H1 (cell line): Measurements from ENCODE around the gene MOV10L1. TPM values are rescaled to one million over a fixed set of nuclear protein-coding genes. Genes with fewer than 3 reads are reported as not detected.

ENCODE experiments used
- CTCF ChIA-PET: fragments of 300-600 bp; sonication (Branson Sonifier 250); formaldehyde crosslinking; loops from one replicate; lab custom pipeline; 2021; ENCODE audit not compliant: partially characterized antibody; lab: Charles Lee
- POLR2A ChIA-PET: fragments of 300-600 bp; sonication (Branson Sonifier 250); formaldehyde crosslinking; loops from one replicate; lab custom pipeline; 2021; ENCODE audit warnings: inconsistent platforms; ENCODE audit not compliant: partially characterized antibody; lab: Charles Lee
- DNase-seq, 2 experiments: peaks; one replicate each; pipeline versions ENCODE4 v3.0.0 to v3.0.0-alpha.2; 2010 to 2022; ENCODE audit warnings: low spot score in 2 of 2, low read depth in 1 of 2, mixed read lengths in 1 of 2
- FAIRE-seq: peaks from 2 replicates; lab custom pipeline; 2011; peaks lifted over from hg19 to GRCh38; lab: Jason Lieb, UNC
- H2AFZ ChIP-seq: 2 replicates; pipeline ENCODE4 v1.8.1; 2012; ENCODE audit warnings: low read length, inconsistent platforms
- H2AK5ac ChIP-seq: 2 replicates; pipeline ENCODE4 v1.6.1; 2013; ENCODE audit warnings: low read depth, low read length
- H2BK120ac ChIP-seq: replicated peaks from 2 replicates; pipeline ENCODE3; 2013; ENCODE audit warnings: low read depth, low read length, inconsistent platforms
- H2BK12ac ChIP-seq: 2 replicates; pipeline ENCODE4 v1.6.1; 2013; ENCODE audit warnings: low read depth, low read length
- H2BK15ac ChIP-seq: 2 replicates; pipeline ENCODE4 v1.6.1; 2013; ENCODE audit warnings: low read length
- H2BK20ac ChIP-seq: 2 replicates; pipeline ENCODE4 v1.6.1; 2013; ENCODE audit warnings: low read length
- H2BK5ac ChIP-seq: 2 replicates; pipeline ENCODE4 v1.6.1; 2013; ENCODE audit warnings: low read depth, low read length
- H3K14ac ChIP-seq: 2 replicates; pipeline ENCODE4 v1.6.1; 2013; ENCODE audit warnings: inconsistent platforms; ENCODE audit not compliant: insufficient read length
- H3K18ac ChIP-seq: 2 replicates; pipeline ENCODE4 v1.6.1; 2013; ENCODE audit warnings: low read length; ENCODE audit errors: extremely low read depth
- H3K23ac ChIP-seq: 2 replicates; pipeline ENCODE4 v1.6.1; 2013; ENCODE audit warnings: inconsistent platforms; ENCODE audit not compliant: insufficient read length
- H3K23me2 ChIP-seq: 2 replicates; pipeline ENCODE4 v1.6.1; 2013; ENCODE audit warnings: low read depth, low read length
- H3K27ac ChIP-seq: 2 replicates; pipeline ENCODE4 v1.6.1; 2011; ENCODE audit warnings: low read depth, low read length, inconsistent platforms
- H3K27me3 ChIP-seq, 4 experiments: replicated peaks in 1 of 4; 1 replicate in 1 of 4; 2 replicates in 3 of 4; pipeline versions ENCODE4 v1.6.1 to v1.8.1; 2011 to 2013; ENCODE audit warnings: low read length in 3 of 4, mild to moderate bottlenecking in 3 of 4, inconsistent platforms in 2 of 4, mixed read lengths in 2 of 4, moderate library complexity in 1 of 4; ENCODE audit not compliant: control insufficient read depth in 3 of 4, insufficient read depth in 3 of 4; ENCODE audit errors: extremely low read depth in 1 of 4
- H3K36me3 ChIP-seq, 4 experiments: 2 replicates each; pipeline versions ENCODE4 v1.6.1 to v1.8.1; 2011 to 2013; ENCODE audit warnings: mild to moderate bottlenecking in 4 of 4, low read length in 3 of 4, moderate library complexity in 2 of 4, control low read depth in 1 of 4, inconsistent platforms in 1 of 4; ENCODE audit not compliant: insufficient read depth in 4 of 4, control insufficient read depth in 2 of 4
- H3K4ac ChIP-seq: replicated peaks from 2 replicates; pipeline ENCODE3; 2013; ENCODE audit warnings: low read length, low read depth, mixed read lengths, inconsistent platforms; ENCODE audit not compliant: insufficient read length
- H3K4me1 ChIP-seq, 4 experiments: replicated peaks in 1 of 4; 1 replicate in 1 of 4; 2 replicates in 3 of 4; pipeline versions ENCODE4 v1.6.1 to v1.8.1; 2011 to 2013; ENCODE audit warnings: low read length in 3 of 4, inconsistent platforms in 2 of 4, mixed read lengths in 1 of 4; ENCODE audit not compliant: insufficient read depth in 4 of 4, control insufficient read depth in 3 of 4
- H3K4me2 ChIP-seq, 2 experiments: 2 replicates each; pipeline versions ENCODE4 v1.6.1 to v1.8.1; 2011 to 2013; ENCODE audit warnings: low read depth in 2 of 2, low read length in 2 of 2, control low read depth in 1 of 2, inconsistent platforms in 1 of 2, mild to moderate bottlenecking in 1 of 2; ENCODE audit not compliant: insufficient read depth in 1 of 2
- H3K4me3 ChIP-seq, 4 experiments: fragments of 200-600, 300-600 bp in 1 of 4; sonication (generic), shearing (Covaris generic), sonication (Bioruptor Twin) in 1 of 4; 2 replicates each; pipeline versions ENCODE4 v1.5.1 to v1.8.1; 2011 to 2016; ENCODE audit warnings: low read length in 4 of 4, low read depth in 3 of 4, control low read depth in 2 of 4, inconsistent platforms in 2 of 4, mild to moderate bottlenecking in 2 of 4, mixed read lengths in 1 of 4, moderate library complexity in 1 of 4; ENCODE audit not compliant: insufficient read depth in 2 of 4; ENCODE audit errors: extremely low read depth in 1 of 4
- H3K56ac ChIP-seq: replicated peaks from 2 replicates; pipeline ENCODE3; 2013; ENCODE audit warnings: low read depth, mild to moderate bottlenecking, mixed read lengths, low read length, inconsistent platforms; ENCODE audit not compliant: insufficient read length
- H3K79me1 ChIP-seq: 2 replicates; pipeline ENCODE4 v1.6.1; 2013; ENCODE audit warnings: low read depth, low read length, control low read depth
- H3K79me2 ChIP-seq, 2 experiments: 2 replicates each; pipeline versions ENCODE4 v1.6.1 to v1.8.1; 2012 to 2013; ENCODE audit warnings: low read length in 2 of 2, mild to moderate bottlenecking in 2 of 2, inconsistent platforms in 1 of 2; ENCODE audit not compliant: insufficient read depth in 2 of 2, control insufficient read depth in 1 of 2
- H3K9ac ChIP-seq, 4 experiments: replicated peaks in 1 of 4; 1 replicate in 1 of 4; 2 replicates in 3 of 4; pipeline versions ENCODE4 v1.6.1 to v1.8.1; 2011 to 2013; ENCODE audit warnings: low read depth in 3 of 4, low read length in 3 of 4, control low read depth in 2 of 4, mild to moderate bottlenecking in 2 of 4, moderate library complexity in 2 of 4, inconsistent platforms in 1 of 4; ENCODE audit errors: extremely low read depth in 1 of 4
- H3K9me3 ChIP-seq, 2 experiments: 2 replicates each; pipeline versions ENCODE4 v1.6.1 to v1.8.1; 2012 to 2013; ENCODE audit warnings: mild to moderate bottlenecking in 2 of 2, moderate library complexity in 2 of 2, control low read depth in 1 of 2, inconsistent platforms in 1 of 2, low read depth in 1 of 2, low read length in 1 of 2, mixed read lengths in 1 of 2; ENCODE audit not compliant: insufficient read depth in 2 of 2
- H4K20me1 ChIP-seq, 2 experiments: replicated peaks in 1 of 2; 2 replicates each; pipeline versions ENCODE3 to v1.8.1; 2011 to 2013; ENCODE audit warnings: inconsistent platforms in 2 of 2, low read length in 2 of 2, mild to moderate bottlenecking in 1 of 2; ENCODE audit not compliant: insufficient read depth in 2 of 2, control insufficient read depth in 1 of 2
- H4K5ac ChIP-seq: 2 replicates; pipeline ENCODE4 v1.6.1; 2013; ENCODE audit warnings: low read length, low read depth, mixed read lengths, inconsistent platforms; ENCODE audit not compliant: insufficient read length
- H4K8ac ChIP-seq: 2 replicates; pipeline ENCODE4 v1.8.0; 2013; ENCODE audit warnings: mild to moderate bottlenecking, moderate library complexity, low read length, inconsistent platforms; ENCODE audit not compliant: insufficient read depth; ENCODE audit errors: extremely low read depth
- H4K91ac ChIP-seq: replicated peaks from 2 replicates; pipeline ENCODE3; 2013; ENCODE audit warnings: low read length, mixed read lengths, inconsistent platforms; ENCODE audit not compliant: insufficient read length
- CBX5 ChIP-seq: fragments of 300-800, 300-1000 bp; sonication (generic); IDR thresholded peaks from 2 replicates; pipeline ENCODE4 v1.7.1; 2016; ENCODE audit warnings: antibody characterized with exemption, low read length, low read depth
- CBX8 ChIP-seq: fragments of 300-800, 300-1000 bp; sonication (generic); IDR thresholded peaks from 2 replicates; pipeline ENCODE4 v1.7.1; 2016; ENCODE audit warnings: low read depth, low read length, borderline replicate concordance
- CTCF ChIP-seq, 3 experiments: IDR thresholded peaks; 1 replicate in 2 of 3; 2 replicates in 1 of 3; pipeline versions ENCODE4 v1.5.1 to v1.6.1; 2011; ENCODE audit warnings: low read length in 3 of 3, mild to moderate bottlenecking in 3 of 3, inconsistent platforms in 2 of 3, low read depth in 1 of 3, moderate library complexity in 1 of 3; ENCODE audit not compliant: insufficient read depth in 1 of 3; ENCODE audit errors: control extremely low read depth in 1 of 3
- RAD21 ChIP-seq, 2 experiments: IDR thresholded peaks in 1 of 2; conservative IDR thresholded peaks in 1 of 2; 2 replicates each; pipeline ENCODE4 v1.6.1; 2011; ENCODE audit warnings: low read depth in 2 of 2, low read length in 2 of 2, improper control_type of control experiment in 1 of 2, inconsistent platforms in 1 of 2, mild to moderate bottlenecking in 1 of 2, moderate library complexity in 1 of 2
- RNF2 ChIP-seq: fragments of 200-900, 300-1000 bp; sonication (generic); IDR thresholded peaks from 2 replicates; pipeline ENCODE4 v1.7.1; 2016; ENCODE audit warnings: borderline replicate concordance, low read depth, mild to moderate bottlenecking, antibody characterized with exemption, low read length; ENCODE audit not compliant: poor library complexity, severe bottlenecking; ENCODE audit errors: missing control alignments
- SAP30 ChIP-seq: fragments of 300-600 bp; sonication (generic); IDR thresholded peaks from 2 replicates; pipeline ENCODE4 v1.7.1; 2012; ENCODE audit warnings: low read length, moderate library complexity, mild to moderate bottlenecking, inconsistent platforms; ENCODE audit not compliant: insufficient read depth, insufficient replicate concordance
- SIRT6 ChIP-seq: IDR thresholded peaks from one replicate; pipeline ENCODE4 v1.7.1; 2012; ENCODE audit warnings: low read length, inconsistent platforms
- TAF7 ChIP-seq: optimal IDR thresholded peaks from 2 replicates; pipeline ENCODE3; 2011; ENCODE audit warnings: low read depth, mild to moderate bottlenecking, inconsistent platforms, low read length, moderate library complexity, borderline replicate concordance
- WGBS, 2 experiments: shearing (Covaris generic) in 1 of 2; methylation state at CpG; one replicate each; pipeline versions ENCODE4 v1.1.6 to v1.1.7; 2013 to 2015; ENCODE audit warnings: low lambda C conversion rate in 2 of 2, mixed read lengths in 2 of 2, inconsistent platforms in 1 of 2, low coverage in 1 of 2, missing lambda C conversion rate in 1 of 2; ENCODE audit not compliant: insufficient replicate concordance in 2 of 2, insufficient coverage in 1 of 2, insufficient read length in 1 of 2; ENCODE audit errors: extremely low coverage in 1 of 2, missing lambda C conversion rate in 1 of 2; 5-methylcytosine and 5-hydroxymethylcytosine counted together
- polyA plus RNA-seq, 7 experiments: library from polyadenylated mRNA; depleted of rRNA in 3 of 7; stranded (reverse) in 5 of 7; unstranded in 2 of 7; fragments of >200 nt in 5 of 7; fragments of 200-250 nt in 2 of 7; gene quantifications; 1 replicate in 5 of 7; 2 replicates in 1 of 7; 4 replicates in 1 of 7; pipeline versions ENCODE4 v1.2.1 to v1.2.3, GENCODE V29; 2011 to 2013; ENCODE audit warnings: missing spikeins in 2 of 7, mixed read lengths in 2 of 7
- total RNA-seq: library from RNA; stranded (reverse); fragmentation: NEBNext Ultra II Directional; extraction: Animal tissue kit (Norgen Biotek cat#: 25700); gene quantifications from 2 replicates; pipeline ENCODE4 v1.2.1, GENCODE V29; 2021

MOV10L1 gene
- total and polyA plus RNA-seq, 2 of the 8 experiments (the other 6 are each of a cell fraction or from before 2014, with no cell fraction given), result 0.32 TPM; not detected in 1

GRCh38 chr22:50148991-50149721 is 59.4 kb downstream of the MOV10L1 start:
- FAIRE-seq, result peak; percentile 60
- no peak overlapping the region for H3K9ac ChIP-seq
- H4K8ac ChIP-seq, result no peak overlapping the region; the same call in 1 of the 2 replicates
- TF ChIP-seq CTCF (IDR thresholded peaks at IDR 0.05; ENCODE audit: control extremely low read depth in 1 of 3, insufficient read depth in 1 of 3, low read depth in 1 of 3, low read length in 3 of 3) (peak; percentile 90 to 94 (median 94)), SIRT6 (no peak), SAP30 (no peak), RNF2 (no peak), CBX5 (no peak), TAF7 (no peak), CBX8 (no peak), RAD21 (IDR thresholded peaks at IDR 0.05 in 1 of 2, conservative IDR thresholded peaks at IDR 0.05 in 1 of 2; ENCODE audit: low read depth in 2 of 2, low read length in 2 of 2) (peak; percentile 89 to 91)

More at GRCh38 chr22:50148991-50149721, 59.4 kb downstream of the MOV10L1 start:
- Histone ChIP-seq H3K56ac (no peak overlapping the region), H3K23ac (no peak overlapping the region), H3K4me3 (no peak overlapping the region), H3K9me3 (no peaks in the 10 kb centered on the region), H3K27me3 (peaks cover 0 to 8% (median 2%) of the 10 kb centered on the region in 4 experiments; a peak in 2 of 7 replicates), H3K36me3 (no peaks in the 10 kb centered on the region), H3K4me2 (no peak overlapping the region), H3K4me1 (peaks cover 0 to 4% (median 0%) of the 10 kb centered on the region in 4 experiments; a peak in 3 of 7 replicates), H4K5ac (no peak overlapping the region), H2BK15ac (no peak overlapping the region), H4K91ac (no peak overlapping the region), H3K14ac (no peak overlapping the region), H3K79me1 (no peaks in the 10 kb centered on the region), H2BK5ac (no peak overlapping the region), H3K79me2 (no peaks in the 10 kb centered on the region), H2BK20ac (no peak overlapping the region), H3K23me2 (no peaks in the 10 kb centered on the region), H2AFZ (no peak overlapping the region), H2BK120ac (no peak overlapping the region), H3K18ac (no peak overlapping the region), H3K27ac (no peak overlapping the region), H3K4ac (no peak overlapping the region), H4K20me1 (peaks cover 0 to 3% of the 10 kb centered on the region in 2 experiments), H2AK5ac (no peak overlapping the region), H2BK12ac (no peak overlapping the region; the same call in 1 of the 2 replicates)
- WGBS, 2 experiments, result 34% methylated on average over 22 of the region's 22 CpGs; no CpG with 5 or more reads in 1 of the 2 experiments
- ChIA-PET POLR2A (interaction anchor here (1.0 kb wide), 1 partner anchor 69 kb away, joined by 4 read pairs; no protein-coding TSS in a partner anchor), CTCF (interaction anchor here (0.7 to 9.4 kb wide), 35 partner anchors 9 to 217 kb away, joined by 3 to 83 read pairs (median 4); partner anchors contain the start of genes IL17REL and MOV10L1)
- peak; percentile 57 to 82 for DNase-seq
